ENCODE data around the gene RBMS2.

DNA sequence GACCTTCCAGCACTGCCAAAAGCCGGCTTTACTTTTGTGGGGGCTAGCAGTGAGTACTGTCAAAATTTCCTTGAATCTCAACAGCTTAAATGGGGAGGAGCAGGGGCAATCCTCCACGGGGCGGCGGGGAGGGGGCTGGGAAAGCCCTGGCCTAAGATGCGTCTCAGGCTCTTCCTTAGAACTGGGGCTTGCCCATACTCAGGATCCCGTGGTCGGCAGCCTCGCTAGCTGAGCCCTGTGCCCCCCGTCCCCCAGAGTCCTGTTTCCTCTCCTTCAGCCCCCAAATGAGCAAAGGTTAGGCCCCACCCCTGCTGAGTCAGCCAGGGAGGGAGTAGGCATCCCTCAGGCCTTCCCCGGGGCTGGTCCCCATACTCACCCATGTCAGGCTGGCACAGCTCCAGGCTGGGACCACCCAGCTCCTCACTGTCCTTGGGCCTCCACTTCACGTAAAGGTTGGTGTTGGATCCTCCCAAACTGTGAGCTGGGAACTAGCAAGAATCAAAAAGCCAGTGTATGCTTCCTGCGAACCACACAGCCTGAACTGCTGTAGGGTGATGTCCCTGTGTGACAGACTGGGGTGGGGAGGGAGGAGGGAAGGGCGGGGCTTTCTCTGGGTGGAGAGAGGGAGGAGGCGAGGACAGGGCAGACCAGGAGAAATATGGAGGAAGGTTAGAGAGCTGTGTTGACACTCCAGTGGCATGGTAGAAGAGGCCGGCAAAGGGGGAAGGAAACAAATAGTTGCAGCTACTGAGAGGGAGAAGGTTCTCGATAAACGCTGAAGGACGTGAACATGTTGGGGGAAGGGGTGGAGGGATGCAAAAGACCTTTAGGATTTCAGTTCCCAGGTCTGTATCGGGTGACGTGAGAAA, 114.4 kb downstream of the RBMS2 start:
- TF ChIP-seq POLR2A (IDR thresholded peaks at IDR 0.05; ENCODE audit: low read length) (peak; percentile 55), CBX8 (IDR thresholded peaks at IDR 0.05) (no peak), CBX2 (IDR thresholded peaks at IDR 0.05; ENCODE audit: borderline replicate concordance, low read depth) (no peak)
- TF ChIP-seq, protein P1, sequence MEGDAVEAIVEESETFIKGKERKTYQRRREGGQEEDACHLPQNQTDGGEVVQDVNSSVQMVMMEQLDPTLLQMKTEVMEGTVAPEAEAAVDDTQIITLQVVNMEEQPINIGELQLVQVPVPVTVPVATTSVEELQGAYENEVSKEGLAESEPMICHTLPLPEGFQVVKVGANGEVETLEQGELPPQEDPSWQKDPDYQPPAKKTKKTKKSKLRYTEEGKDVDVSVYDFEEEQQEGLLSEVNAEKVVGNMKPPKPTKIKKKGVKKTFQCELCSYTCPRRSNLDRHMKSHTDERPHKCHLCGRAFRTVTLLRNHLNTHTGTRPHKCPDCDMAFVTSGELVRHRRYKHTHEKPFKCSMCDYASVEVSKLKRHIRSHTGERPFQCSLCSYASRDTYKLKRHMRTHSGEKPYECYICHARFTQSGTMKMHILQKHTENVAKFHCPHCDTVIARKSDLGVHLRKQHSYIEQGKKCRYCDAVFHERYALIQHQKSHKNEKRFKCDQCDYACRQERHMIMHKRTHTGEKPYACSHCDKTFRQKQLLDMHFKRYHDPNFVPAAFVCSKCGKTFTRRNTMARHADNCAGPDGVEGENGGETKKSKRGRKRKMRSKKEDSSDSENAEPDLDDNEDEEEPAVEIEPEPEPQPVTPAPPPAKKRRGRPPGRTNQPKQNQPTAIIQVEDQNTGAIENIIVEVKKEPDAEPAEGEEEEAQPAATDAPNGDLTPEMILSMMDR (IDR thresholded peaks at IDR 0.05) = no peak
- TF ChIP-seq, protein P2, sequence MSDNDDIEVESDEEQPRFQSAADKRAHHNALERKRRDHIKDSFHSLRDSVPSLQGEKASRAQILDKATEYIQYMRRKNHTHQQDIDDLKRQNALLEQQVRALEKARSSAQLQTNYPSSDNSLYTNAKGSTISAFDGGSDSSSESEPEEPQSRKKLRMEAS (IDR thresholded peaks at IDR 0.05) = peak; percentile 5; the same call in 1 of the 2 replicates
- TF ChIP-seq, protein P3, sequence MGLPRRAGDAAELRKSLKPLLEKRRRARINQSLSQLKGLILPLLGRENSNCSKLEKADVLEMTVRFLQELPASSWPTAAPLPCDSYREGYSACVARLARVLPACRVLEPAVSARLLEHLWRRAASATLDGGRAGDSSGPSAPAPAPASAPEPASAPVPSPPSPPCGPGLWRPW (IDR thresholded peaks at IDR 0.05) = no peak

Data from A549 (cell line).